Esophagus squamous epithelium (tissue), 4 donors: ENCODE results near the gene ATXN2.

Experiments
- CTCF ChIP-seq, 6 experiments: fragments of 450-650 bp in 4 of 6; fragments of 200-600 bp in 2 of 6; sonication (generic) in 2 of 6; IDR thresholded peaks; one replicate each; pipeline ENCODE4 v1.5.1; 2016 to 2019; ENCODE audit warnings: antibody characterized with exemption in 6 of 6, mild to moderate bottlenecking in 4 of 6, moderate library complexity in 4 of 6
- POLR2A ChIP-seq, 4 donors: fragments of 450-650 bp; IDR thresholded peaks; one replicate each; pipeline ENCODE4 v1.6.1; 2017; ENCODE audit warnings: antibody characterized with exemption in 4 of 4, mild to moderate bottlenecking in 4 of 4, moderate library complexity in 3 of 4

GRCh38 chr12:111427417-111428074 is 171.6 kb downstream of the ATXN2 start:
- TF ChIP-seq CTCF (IDR thresholded peaks at IDR 0.05) (no peak), POLR2A (IDR thresholded peaks at IDR 0.05) (no peak)
